ENCODE data around the gene CEP250.

CEP250 gene

DNA sequence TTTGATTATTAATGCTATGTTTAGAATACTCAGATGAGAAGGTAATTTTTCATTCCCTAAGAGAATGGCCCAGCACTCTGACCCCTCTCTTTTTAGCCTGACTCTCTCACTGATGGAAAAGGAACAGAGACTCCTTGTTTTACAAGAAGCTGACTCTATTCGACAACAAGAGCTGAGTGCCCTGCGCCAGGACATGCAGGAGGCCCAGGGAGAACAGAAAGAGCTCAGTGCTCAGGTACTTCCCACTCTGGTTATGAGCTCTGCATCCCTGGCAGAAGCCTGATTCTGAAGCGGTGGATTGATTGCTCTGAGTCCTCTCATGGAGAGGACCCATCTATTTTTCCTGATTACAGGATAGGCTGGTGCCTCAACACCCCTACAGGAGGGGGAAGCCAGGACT is 41.1 kb downstream of the CEP250 start:
- no peak overlapping the region for H3K4me3 ChIP-seq (ENCODE audit: low read length in 2 of 2)
- no peak overlapping the region for H3K9ac ChIP-seq (ENCODE audit: low read length in 2 of 2)
- peaks cover 6% of the 10 kb centered on the region for H3K4me1 ChIP-seq (ENCODE audit: control insufficient read depth, insufficient read depth, low read length)
- H3K36me3 ChIP-seq (ENCODE audit: control insufficient read depth in 2 of 2, insufficient read depth in 2 of 2, low read length in 2 of 2), result peaks cover 39 to 65% of the 10 kb centered on the region in 2 donors
- H3K27me3 ChIP-seq (ENCODE audit: control insufficient read depth in 1 of 2, insufficient read depth in 2 of 2, low read length in 2 of 2), result no peaks in the 10 kb centered on the region
- no peak overlapping the region for H3K27ac ChIP-seq (ENCODE audit: low read length)
- H3K9me3 ChIP-seq (ENCODE audit: control insufficient read depth in 2 of 2, low read length in 2 of 2), result no peaks in the 10 kb centered on the region

DNA sequence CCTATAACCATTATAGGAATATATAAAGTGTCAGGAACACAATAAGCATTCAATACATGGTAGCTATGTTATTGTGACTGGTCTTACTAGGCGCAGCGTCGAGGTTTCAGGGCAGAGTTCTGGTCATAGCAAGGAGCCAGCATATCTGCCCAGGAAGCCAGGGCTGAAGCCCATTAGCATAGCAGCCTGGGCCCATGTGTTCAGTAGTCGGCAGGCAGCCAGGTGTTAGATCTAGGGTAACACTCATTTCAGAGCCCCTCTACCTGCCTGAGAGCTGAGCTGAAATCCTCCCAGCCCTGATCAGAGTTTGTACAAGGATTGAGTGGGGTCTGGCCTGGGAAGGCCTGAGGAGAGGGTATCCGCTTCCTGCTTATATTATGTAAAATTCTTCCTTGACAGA is 41.9 kb downstream of the CEP250 start:
- H3K27me3 ChIP-seq (ENCODE audit: control insufficient read depth in 1 of 2, insufficient read depth in 2 of 2, low read length in 2 of 2), result no peaks in the 10 kb centered on the region
- no peak overlapping the region for H3K27ac ChIP-seq (ENCODE audit: low read length)
- H3K9ac ChIP-seq (ENCODE audit: low read length in 2 of 2), result no peak overlapping the region
- H3K4me3 ChIP-seq (ENCODE audit: low read length in 2 of 2), result no peak overlapping the region
- peaks cover 6% of the 10 kb centered on the region for H3K4me1 ChIP-seq (ENCODE audit: control insufficient read depth, insufficient read depth, low read length)
- peaks cover 39 to 68% of the 10 kb centered on the region in 2 donors for H3K36me3 ChIP-seq (ENCODE audit: control insufficient read depth in 2 of 2, insufficient read depth in 2 of 2, low read length in 2 of 2)
- H3K9me3 ChIP-seq (ENCODE audit: control insufficient read depth in 2 of 2, low read length in 2 of 2), result no peaks in the 10 kb centered on the region

DNA sequence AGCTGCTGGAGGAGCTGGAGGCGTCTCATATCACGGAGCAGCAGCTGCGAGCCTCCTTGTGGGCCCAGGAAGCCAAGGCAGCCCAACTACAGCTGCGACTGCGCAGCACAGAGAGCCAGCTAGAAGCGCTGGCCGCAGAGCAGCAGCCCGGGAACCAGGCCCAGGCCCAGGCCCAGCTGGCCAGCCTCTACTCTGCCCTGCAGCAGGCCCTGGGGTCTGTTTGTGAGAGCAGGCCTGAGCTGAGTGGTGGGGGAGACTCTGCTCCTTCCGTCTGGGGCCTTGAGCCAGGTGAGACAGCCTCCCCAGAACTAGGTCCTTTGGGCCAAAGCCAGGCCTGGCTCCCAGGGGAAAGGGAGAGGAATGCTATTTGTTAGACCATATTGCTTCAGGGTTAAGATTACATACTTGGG is 42.4 kb downstream of the CEP250 start:
- Histone ChIP-seq H3K36me3 (ENCODE audit: control insufficient read depth in 2 of 2, insufficient read depth in 2 of 2, low read length in 2 of 2) (peaks cover 39 to 70% of the 10 kb centered on the region in 2 donors), H3K9me3 (ENCODE audit: control insufficient read depth in 2 of 2, low read length in 2 of 2) (no peaks in the 10 kb centered on the region), H3K27ac (ENCODE audit: low read length) (no peak overlapping the region), H3K4me3 (ENCODE audit: low read length in 2 of 2) (no peak overlapping the region), H3K27me3 (ENCODE audit: control insufficient read depth in 1 of 2, insufficient read depth in 2 of 2, low read length in 2 of 2) (no peaks in the 10 kb centered on the region), H3K4me1 (ENCODE audit: control insufficient read depth, insufficient read depth, low read length) (peaks cover 6% of the 10 kb centered on the region), H3K9ac (ENCODE audit: low read length in 2 of 2) (no peak overlapping the region)

DNA sequence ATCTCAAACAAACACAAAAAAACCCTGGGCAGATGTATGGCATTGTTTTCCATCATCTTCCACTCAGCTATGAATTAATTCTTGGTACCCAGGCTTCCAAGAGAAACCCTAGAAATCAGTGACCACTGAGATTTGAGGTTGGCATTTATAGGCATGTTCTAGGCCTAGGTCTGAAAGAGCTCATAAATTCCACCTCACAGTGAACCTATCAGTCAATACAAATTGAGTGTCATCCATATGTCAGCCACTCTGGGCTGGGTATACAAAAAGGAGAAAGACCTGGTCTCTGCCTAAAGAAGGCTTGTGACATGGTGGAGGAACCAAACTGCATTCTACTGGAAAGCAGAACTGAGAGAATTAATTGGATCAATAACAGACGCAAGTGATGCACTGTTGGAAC is 43.9 kb downstream of the CEP250 start:
- H3K27ac ChIP-seq (ENCODE audit: low read length), result no peak overlapping the region
- peaks cover 29 to 67% of the 10 kb centered on the region in 2 donors for H3K36me3 ChIP-seq (ENCODE audit: control insufficient read depth in 2 of 2, insufficient read depth in 2 of 2, low read length in 2 of 2)
- no peaks in the 10 kb centered on the region for H3K9me3 ChIP-seq (ENCODE audit: control insufficient read depth in 2 of 2, low read length in 2 of 2)
- peaks cover 13% of the 10 kb centered on the region for H3K4me1 ChIP-seq (ENCODE audit: control insufficient read depth, insufficient read depth, low read length)
- H3K9ac ChIP-seq (ENCODE audit: low read length in 2 of 2), result no peak overlapping the region
- no peak overlapping the region for H3K4me3 ChIP-seq (ENCODE audit: low read length in 2 of 2)
- H3K27me3 ChIP-seq (ENCODE audit: control insufficient read depth in 1 of 2, insufficient read depth in 2 of 2, low read length in 2 of 2), result no peaks in the 10 kb centered on the region

DNA sequence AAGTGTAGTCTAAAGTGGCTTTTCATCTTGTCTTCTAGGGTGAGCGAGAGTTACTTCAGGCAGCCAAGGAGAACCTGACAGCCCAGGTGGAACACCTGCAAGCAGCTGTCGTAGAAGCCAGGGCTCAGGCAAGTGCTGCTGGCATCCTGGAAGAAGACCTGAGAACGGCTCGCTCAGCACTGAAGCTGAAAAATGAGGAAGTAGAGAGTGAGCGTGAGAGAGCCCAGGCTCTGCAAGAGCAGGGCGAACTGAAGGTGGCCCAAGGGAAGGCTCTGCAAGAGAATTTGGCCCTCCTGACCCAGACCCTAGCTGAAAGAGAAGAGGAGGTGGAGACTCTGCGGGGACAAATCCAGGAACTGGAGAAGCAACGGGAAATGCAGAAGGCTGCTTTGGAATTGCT is 47.0 kb downstream of the CEP250 start:
- peaks cover 26 to 63% of the 10 kb centered on the region in 2 donors for H3K36me3 ChIP-seq (ENCODE audit: control insufficient read depth in 2 of 2, insufficient read depth in 2 of 2, low read length in 2 of 2)
- H3K27me3 ChIP-seq (ENCODE audit: control insufficient read depth in 1 of 2, insufficient read depth in 2 of 2, low read length in 2 of 2), result no peaks in the 10 kb centered on the region
- no peaks in the 10 kb centered on the region for H3K9me3 ChIP-seq (ENCODE audit: control insufficient read depth in 2 of 2, low read length in 2 of 2)
- H3K27ac ChIP-seq (ENCODE audit: low read length), result no peak overlapping the region
- H3K4me3 ChIP-seq (ENCODE audit: low read length in 2 of 2), result no peak overlapping the region
- H3K9ac ChIP-seq (ENCODE audit: low read length in 2 of 2), result no peak overlapping the region
- H3K4me1 ChIP-seq (ENCODE audit: control insufficient read depth, insufficient read depth, low read length), result peaks cover 13% of the 10 kb centered on the region

DNA sequence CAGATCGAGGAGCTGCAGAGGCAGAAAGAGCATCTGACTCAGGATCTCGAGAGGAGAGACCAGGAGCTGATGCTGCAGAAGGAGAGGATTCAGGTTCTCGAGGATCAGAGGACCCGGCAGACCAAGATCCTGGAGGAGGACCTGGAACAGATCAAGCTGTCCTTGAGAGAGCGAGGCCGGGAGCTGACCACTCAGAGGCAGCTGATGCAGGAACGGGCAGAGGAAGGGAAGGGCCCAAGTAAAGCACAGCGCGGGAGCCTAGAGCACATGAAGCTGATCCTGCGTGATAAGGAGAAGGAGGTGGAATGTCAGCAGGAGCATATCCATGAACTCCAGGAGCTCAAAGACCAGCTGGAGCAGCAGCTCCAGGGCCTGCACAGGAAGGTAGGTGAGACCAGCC is 47.9 kb downstream of the CEP250 start:
- H3K36me3 ChIP-seq (ENCODE audit: control insufficient read depth in 2 of 2, insufficient read depth in 2 of 2, low read length in 2 of 2), result peaks cover 27 to 62% of the 10 kb centered on the region in 2 donors
- peaks cover 13% of the 10 kb centered on the region for H3K4me1 ChIP-seq (ENCODE audit: control insufficient read depth, insufficient read depth, low read length)
- no peak overlapping the region for H3K4me3 ChIP-seq (ENCODE audit: low read length in 2 of 2)
- no peak overlapping the region for H3K9ac ChIP-seq (ENCODE audit: low read length in 2 of 2)
- H3K27ac ChIP-seq (ENCODE audit: low read length), result no peak overlapping the region
- H3K9me3 ChIP-seq (ENCODE audit: control insufficient read depth in 2 of 2, low read length in 2 of 2), result no peaks in the 10 kb centered on the region
- H3K27me3 ChIP-seq (ENCODE audit: control insufficient read depth in 1 of 2, insufficient read depth in 2 of 2, low read length in 2 of 2), result no peaks in the 10 kb centered on the region

DNA sequence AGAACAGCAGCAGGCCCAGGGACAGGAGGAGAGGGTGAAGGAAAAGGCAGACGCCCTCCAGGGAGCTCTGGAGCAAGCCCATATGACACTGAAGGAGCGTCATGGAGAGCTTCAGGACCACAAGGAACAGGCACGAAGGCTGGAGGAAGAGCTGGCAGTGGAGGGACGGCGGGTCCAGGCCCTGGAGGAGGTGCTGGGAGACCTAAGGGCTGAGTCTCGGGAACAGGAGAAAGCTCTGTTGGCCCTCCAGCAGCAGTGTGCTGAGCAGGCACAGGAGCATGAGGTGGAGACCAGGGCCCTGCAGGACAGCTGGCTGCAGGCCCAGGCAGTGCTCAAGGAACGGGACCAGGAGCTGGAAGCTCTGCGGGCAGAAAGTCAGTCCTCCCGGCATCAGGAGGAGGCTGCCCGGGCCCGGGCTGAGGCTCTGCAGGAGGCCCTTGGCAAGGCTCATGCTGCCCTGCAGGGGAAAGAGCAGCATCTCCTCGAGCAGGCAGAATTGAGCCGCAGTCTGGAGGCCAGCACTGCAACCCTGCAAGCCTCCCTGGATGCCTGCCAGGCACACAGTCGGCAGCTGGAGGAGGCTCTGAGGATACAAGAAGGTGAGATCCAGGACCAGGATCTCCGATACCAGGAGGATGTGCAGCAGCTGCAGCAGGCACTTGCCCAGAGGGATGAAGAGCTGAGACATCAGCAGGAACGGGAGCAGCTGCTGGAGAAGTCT is 48.6 kb downstream of the CEP250 start:
- H3K27ac ChIP-seq (ENCODE audit: low read length), result no peak overlapping the region
- no peaks in the 10 kb centered on the region for H3K9me3 ChIP-seq (ENCODE audit: control insufficient read depth in 2 of 2, low read length in 2 of 2)
- no peak overlapping the region for H3K4me3 ChIP-seq (ENCODE audit: low read length in 2 of 2)
- peaks cover 13% of the 10 kb centered on the region for H3K4me1 ChIP-seq (ENCODE audit: control insufficient read depth, insufficient read depth, low read length)
- H3K9ac ChIP-seq (ENCODE audit: low read length in 2 of 2), result no peak overlapping the region
- peaks cover 30 to 59% of the 10 kb centered on the region in 2 donors for H3K36me3 ChIP-seq (ENCODE audit: control insufficient read depth in 2 of 2, insufficient read depth in 2 of 2, low read length in 2 of 2)
- no peaks in the 10 kb centered on the region for H3K27me3 ChIP-seq (ENCODE audit: control insufficient read depth in 1 of 2, insufficient read depth in 2 of 2, low read length in 2 of 2)

DNA sequence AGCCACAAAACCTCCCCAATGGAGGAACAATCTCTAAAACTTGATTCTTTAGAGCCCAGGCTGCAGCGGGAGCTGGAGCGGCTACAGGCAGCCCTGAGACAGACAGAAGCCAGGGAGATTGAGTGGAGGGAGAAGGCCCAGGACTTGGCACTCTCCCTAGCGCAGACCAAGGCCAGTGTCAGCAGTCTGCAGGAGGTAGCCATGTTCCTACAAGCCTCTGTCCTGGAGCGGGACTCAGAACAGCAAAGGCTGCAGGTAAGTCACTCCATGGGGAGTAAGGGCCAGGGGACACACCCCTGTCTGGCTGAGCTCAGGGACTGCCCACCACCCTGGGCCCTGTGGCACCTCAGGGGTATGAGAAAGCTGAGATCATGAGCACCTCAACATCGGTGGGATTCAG is 49.4 kb downstream of the CEP250 start:
- Histone ChIP-seq H3K27ac (ENCODE audit: low read length) (no peak overlapping the region), H3K27me3 (ENCODE audit: control insufficient read depth in 1 of 2, insufficient read depth in 2 of 2, low read length in 2 of 2) (no peaks in the 10 kb centered on the region), H3K36me3 (ENCODE audit: control insufficient read depth in 2 of 2, insufficient read depth in 2 of 2, low read length in 2 of 2) (peaks cover 33 to 61% of the 10 kb centered on the region in 2 donors)

DNA sequence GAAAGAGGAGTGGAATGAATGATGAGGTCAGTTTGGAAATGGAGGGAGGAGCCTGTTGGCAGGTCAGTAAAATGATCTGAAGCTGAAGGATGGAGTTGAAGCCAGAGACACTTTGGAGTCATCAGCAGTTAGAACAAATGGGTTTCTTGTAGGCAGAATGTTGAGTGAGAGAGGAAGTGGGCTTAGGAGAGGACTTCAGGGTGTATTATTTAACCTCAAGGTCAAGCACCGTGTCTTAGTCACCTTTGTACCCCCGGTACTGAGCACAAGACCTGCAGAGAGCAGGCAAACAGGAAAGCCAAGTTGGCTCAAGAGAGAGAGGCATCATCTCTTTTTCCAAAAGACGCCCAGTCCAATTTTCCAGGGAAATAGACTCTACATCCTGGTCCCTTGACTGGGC is 50.8 kb downstream of the CEP250 start:
- H3K4me1 ChIP-seq (ENCODE audit: control insufficient read depth, insufficient read depth, low read length), result peaks cover 13% of the 10 kb centered on the region
- peaks cover 42 to 65% of the 10 kb centered on the region in 2 donors for H3K36me3 ChIP-seq (ENCODE audit: control insufficient read depth in 2 of 2, insufficient read depth in 2 of 2, low read length in 2 of 2)
- no peak overlapping the region for H3K4me3 ChIP-seq (ENCODE audit: low read length in 2 of 2)
- H3K27me3 ChIP-seq (ENCODE audit: control insufficient read depth in 1 of 2, insufficient read depth in 2 of 2, low read length in 2 of 2), result no peaks in the 10 kb centered on the region
- H3K9ac ChIP-seq (ENCODE audit: low read length in 2 of 2), result no peak overlapping the region
- H3K27ac ChIP-seq (ENCODE audit: low read length), result no peak overlapping the region
- H3K9me3 ChIP-seq (ENCODE audit: control insufficient read depth in 2 of 2, low read length in 2 of 2), result no peaks in the 10 kb centered on the region

More for the DNA sequence above, 49.4 kb downstream of the CEP250 start:
- H3K4me3 ChIP-seq (ENCODE audit: low read length in 2 of 2), result no peak overlapping the region
- H3K9ac ChIP-seq (ENCODE audit: low read length in 2 of 2), result no peak overlapping the region
- H3K4me1 ChIP-seq (ENCODE audit: control insufficient read depth, insufficient read depth, low read length), result peaks cover 13% of the 10 kb centered on the region
- H3K9me3 ChIP-seq (ENCODE audit: control insufficient read depth in 2 of 2, low read length in 2 of 2), result no peaks in the 10 kb centered on the region

DNA sequence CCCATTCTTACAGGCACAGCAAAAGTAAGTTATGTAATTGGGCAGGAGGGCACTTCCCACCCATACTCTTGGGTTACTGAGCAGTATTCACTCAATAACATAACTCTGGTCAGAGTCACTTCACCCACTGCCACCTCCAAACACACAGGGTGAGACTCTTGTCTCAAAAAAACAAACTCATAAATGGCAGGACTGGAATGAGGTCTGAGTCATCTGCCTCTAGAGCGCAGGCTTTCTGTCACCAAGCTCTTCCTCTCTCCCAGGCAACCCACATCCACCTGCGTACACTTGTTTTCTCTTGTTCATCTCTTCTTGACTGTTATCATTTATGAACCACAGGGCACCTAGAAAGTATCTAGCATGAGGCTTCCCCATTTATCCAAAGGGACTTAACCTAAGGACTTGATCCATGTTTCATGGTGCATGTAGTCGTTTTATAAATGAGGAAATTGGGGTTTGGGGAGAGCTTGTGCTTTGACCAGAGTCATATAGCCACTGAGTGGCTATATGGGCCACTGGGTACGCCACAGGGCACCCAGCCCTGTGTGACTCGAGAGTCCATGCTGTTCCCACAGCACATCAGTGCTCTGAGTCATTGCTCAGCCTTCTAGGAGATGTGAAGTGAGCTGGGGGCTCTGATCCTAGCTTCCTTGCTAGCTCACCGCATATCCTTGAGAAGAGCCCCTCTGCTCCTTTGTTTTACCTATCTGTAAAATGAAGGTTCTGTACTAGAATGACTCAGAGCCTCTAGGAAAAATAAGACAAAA is 51.7 kb downstream of the CEP250 start:
- peaks cover 45 to 65% of the 10 kb centered on the region in 2 donors for H3K36me3 ChIP-seq (ENCODE audit: control insufficient read depth in 2 of 2, insufficient read depth in 2 of 2, low read length in 2 of 2)
- H3K4me3 ChIP-seq (ENCODE audit: low read length in 2 of 2), result no peak overlapping the region
- peaks cover 13% of the 10 kb centered on the region for H3K4me1 ChIP-seq (ENCODE audit: control insufficient read depth, insufficient read depth, low read length)
- H3K27ac ChIP-seq (ENCODE audit: low read length), result no peak overlapping the region
- H3K9ac ChIP-seq (ENCODE audit: low read length in 2 of 2), result no peak overlapping the region
- no peaks in the 10 kb centered on the region for H3K9me3 ChIP-seq (ENCODE audit: control insufficient read depth in 2 of 2, low read length in 2 of 2)
- H3K27me3 ChIP-seq (ENCODE audit: control insufficient read depth in 1 of 2, insufficient read depth in 2 of 2, low read length in 2 of 2), result no peaks in the 10 kb centered on the region
